T-helper 1 cell (primary cell): ENCODE measurements around the gene HIRA.
"Not testable (repeated sequence)": the region's sequence is repeated elsewhere in the genome, so short reads cannot be mapped to it uniquely, and the experiment has no call there.

Experiments
- DNase-seq, 5 donors: peaks; one replicate each; pipeline ENCODE4 v3.0.0-alpha.2; 2012 to 2020

The HIRA gene

GRCh38 chr22:19376971-19377370 lies 54.6 kb downstream of the HIRA start:
- no peak for DNase-seq

GRCh38 chr22:19376247-19376646 lies 55.3 kb downstream of the HIRA start:
- DNase-seq = no peak

- no peak for DNase-seq
These were observed 56.1 kb downstream of the HIRA start for GRCh38 chr22:19375435-19375834.

GRCh38 chr22:19374410-19374809 lies 57.1 kb downstream of the HIRA start:
- no peak for DNase-seq

- DNase-seq = no peak
These were observed 58.1 kb downstream of the HIRA start for GRCh38 chr22:19373450-19373849.

GRCh38 chr22:19371893-19372292 lies 59.6 kb downstream of the HIRA start:
- DNase-seq = no peak

GRCh38 chr22:19368876-19369275 lies 62.7 kb downstream of the HIRA start:
- DNase-seq = no peak

GRCh38 chr22:19367763-19368367 lies 63.7 kb downstream of the HIRA start:
- no peak for DNase-seq

- not testable (repeated sequence) for DNase-seq
These were observed 68.0 kb downstream of the HIRA start for GRCh38 chr22:19363541-19363940.

- DNase-seq = no peak
These were observed 69.9 kb downstream of the HIRA start for GRCh38 chr22:19361501-19362103.

GRCh38 chr22:19360862-19361261 lies 70.7 kb downstream of the HIRA start:
- DNase-seq = no peak

GRCh38 chr22:19360300-19360792 lies 71.2 kb downstream of the HIRA start:
- no peak for DNase-seq

GRCh38 chr22:19359554-19360299 lies 71.8 kb downstream of the HIRA start:
- DNase-seq = no peak

GRCh38 chr22:19358703-19359553 lies 72.6 kb downstream of the HIRA start:
- no peak for DNase-seq

- no peak for DNase-seq
These were observed 73.3 kb downstream of the HIRA start for GRCh38 chr22:19358195-19358594.

GRCh38 chr22:19357270-19358105 lies 74.0 kb downstream of the HIRA start:
- no peak for DNase-seq

- DNase-seq = no peak
These were observed 74.7 kb downstream of the HIRA start for GRCh38 chr22:19356708-19357269.

- no peak for DNase-seq
These were observed 75.9 kb downstream of the HIRA start for GRCh38 chr22:19355413-19356157.

GRCh38 chr22:19354201-19354600 lies 77.3 kb downstream of the HIRA start:
- no peak for DNase-seq

- no peak for DNase-seq
These were observed 78.0 kb downstream of the HIRA start for GRCh38 chr22:19353363-19354131.
